Measurements from ENCODE around the gene ARHGEF3.

ARHGEF3 gene

GRCh38 chr3:56822501-56822900, 20.8 kb upstream of the ARHGEF3 start:
- no peak for DNase-seq

GRCh38 chr3:56819016-56819809, 17.5 kb upstream of the ARHGEF3 start:
- peak; percentile 79 for DNase-seq

GRCh38 chr3:56818156-56818985, 16.6 kb upstream of the ARHGEF3 start:
- DNase-seq, result no peak

- no peak for DNase-seq
These were observed 15.9 kb upstream of the ARHGEF3 start for GRCh38 chr3:56817646-56818045.

- no peak for DNase-seq
These were observed 14.3 kb upstream of the ARHGEF3 start for GRCh38 chr3:56816061-56816460.

- no peak for DNase-seq
These were observed 13.8 kb upstream of the ARHGEF3 start for GRCh38 chr3:56815589-56815988.

- no peak for DNase-seq
These were observed 11.9 kb upstream of the ARHGEF3 start for GRCh38 chr3:56813653-56813960.

GRCh38 chr3:56812754-56813652, 11.3 kb upstream of the ARHGEF3 start:
- DNase-seq, result no peak

GRCh38 chr3:56811546-56812202, 9.9 kb upstream of the ARHGEF3 start:
- no peak for DNase-seq

GRCh38 chr3:56810577-56811545, 9.1 kb upstream of the ARHGEF3 start:
- no peak for DNase-seq

GRCh38 chr3:56806407-56806806, 4.7 kb upstream of the ARHGEF3 start:
- DNase-seq, result no peak

GRCh38 chr3:56802790-56803189, 1.0 kb upstream of the ARHGEF3 start:
- no peak for DNase-seq

- DNase-seq, result no peak
These were observed 613 bp upstream of the ARHGEF3 start for GRCh38 chr3:56802378-56802745.

GRCh38 chr3:56800832-56801661, 702 bp downstream of the ARHGEF3 start:
- no peak for DNase-seq

- DNase-seq, result no peak
These were observed 1.5 kb downstream of the ARHGEF3 start for GRCh38 chr3:56800130-56800831.

- DNase-seq, result peak; percentile 44
These were observed 2.4 kb downstream of the ARHGEF3 start for GRCh38 chr3:56799251-56799882.

- DNase-seq, result no peak
These were observed 4.8 kb downstream of the ARHGEF3 start for GRCh38 chr3:56796996-56797395.

- no peak for DNase-seq
These were observed 5.5 kb downstream of the ARHGEF3 start for GRCh38 chr3:56796202-56796601.

GRCh38 chr3:56795829-56796185, 5.9 kb downstream of the ARHGEF3 start:
- peak; percentile 19 for DNase-seq
